Activated gamma-delta T cell treated with anti-CD3 and anti-CD28 coated beads, Interleukin-2, amount 50 U/mL, for 16 hours (primary cell): ENCODE measurements around the gene HECTD4.
"Not testable (repeated sequence)": the region's sequence is repeated elsewhere in the genome, so short reads cannot be mapped to it uniquely, and the experiment has no call there.

Experiments
- DNase-seq: peaks from one replicate; pipeline ENCODE4 v3.0.0-alpha.2; 2020; ENCODE audit warnings: low read depth

Gene HECTD4

GRCh38 chr12:112354399-112354798, 27.8 kb downstream of the HECTD4 start:
- no peak for DNase-seq

- no peak for DNase-seq
These were observed 28.8 kb downstream of the HECTD4 start for GRCh38 chr12:112353393-112353792.

- DNase-seq, result no peak
These were observed 29.3 kb downstream of the HECTD4 start for GRCh38 chr12:112352921-112353320.

GRCh38 chr12:112350593-112351592, 31.3 kb downstream of the HECTD4 start:
- no peak for DNase-seq

- no peak for DNase-seq
These were observed 32.8 kb downstream of the HECTD4 start for GRCh38 chr12:112349431-112349830.

GRCh38 chr12:112348926-112349325, 33.3 kb downstream of the HECTD4 start:
- not testable (repeated sequence) for DNase-seq

GRCh38 chr12:112347581-112347982, 34.6 kb downstream of the HECTD4 start:
- no peak for DNase-seq

GRCh38 chr12:112346194-112346593, 36.0 kb downstream of the HECTD4 start:
- DNase-seq, result no peak

GRCh38 chr12:112344220-112344619, 38.0 kb downstream of the HECTD4 start:
- DNase-seq, result no peak

- no peak for DNase-seq
These were observed 39.6 kb downstream of the HECTD4 start for GRCh38 chr12:112342587-112342986.

GRCh38 chr12:112341046-112341825, 41.0 kb downstream of the HECTD4 start:
- no peak for DNase-seq

- no peak for DNase-seq
These were observed 42.0 kb downstream of the HECTD4 start for GRCh38 chr12:112340230-112340629.

- DNase-seq, result not testable (repeated sequence)
These were observed 47.2 kb downstream of the HECTD4 start for GRCh38 chr12:112334999-112335398.

GRCh38 chr12:112333019-112333418, 49.2 kb downstream of the HECTD4 start:
- DNase-seq, result no peak

- DNase-seq, result no peak
These were observed 50.3 kb downstream of the HECTD4 start for GRCh38 chr12:112331886-112332285.

- DNase-seq, result no peak
These were observed 51.5 kb downstream of the HECTD4 start for GRCh38 chr12:112330706-112331105.

- no peak for DNase-seq
These were observed 53.6 kb downstream of the HECTD4 start for GRCh38 chr12:112328456-112329124.

- no peak for DNase-seq
These were observed 54.9 kb downstream of the HECTD4 start for GRCh38 chr12:112327209-112327938.

GRCh38 chr12:112325622-112326207, 56.5 kb downstream of the HECTD4 start:
- no peak for DNase-seq

- no peak for DNase-seq
These were observed 57.1 kb downstream of the HECTD4 start for GRCh38 chr12:112325157-112325556.

GRCh38 chr12:112322882-112323547, 59.2 kb downstream of the HECTD4 start:
- DNase-seq, result no peak
